ENCODE results near the gene C1orf56.

C1orf56 gene

DNA sequence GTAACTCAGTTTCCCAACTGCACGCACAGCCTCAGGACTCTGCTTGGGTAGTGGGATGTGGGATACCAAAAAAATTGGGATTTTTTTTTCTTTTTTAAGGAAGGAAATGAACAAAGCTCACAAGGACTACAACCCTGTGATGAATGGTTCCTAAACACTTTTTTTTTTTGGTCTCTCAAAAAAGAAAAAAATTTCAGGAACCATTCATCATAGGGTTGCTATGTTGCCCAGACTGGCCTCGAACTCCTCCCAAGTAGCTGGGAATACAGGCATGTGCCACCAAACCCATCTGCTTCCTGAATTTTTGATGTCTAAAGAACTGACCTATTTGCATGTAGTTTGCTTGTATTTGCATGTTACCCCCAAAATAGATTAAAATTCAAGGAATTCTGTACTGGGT lies 47.6 kb upstream of the C1orf56 start:
- H3K9me3 ChIP-seq (ENCODE audit: insufficient read depth, low read length) = no peaks in the 10 kb centered on the region
- H3K27me3 ChIP-seq (ENCODE audit: low read length) = no peaks in the 10 kb centered on the region
- H3K79me2 ChIP-seq (ENCODE audit: insufficient read depth, low read length) = no peaks in the 10 kb centered on the region
- H2AFZ ChIP-seq (ENCODE audit: low read depth, low read length, severe bottlenecking) = no peak overlapping the region
- H4K20me1 ChIP-seq (ENCODE audit: low read depth, low read length) = no peaks in the 10 kb centered on the region
- no peak overlapping the region for H3K4me2 ChIP-seq (ENCODE audit: low read depth, low read length, poor library complexity, severe bottlenecking)
- H3K4me3 ChIP-seq (ENCODE audit: insufficient read depth, low read length, poor library complexity, severe bottlenecking) = no peak overlapping the region
- no peaks in the 10 kb centered on the region for H3F3A ChIP-seq (ENCODE audit: insufficient read depth)
- TF ChIP-seq, protein P1, sequence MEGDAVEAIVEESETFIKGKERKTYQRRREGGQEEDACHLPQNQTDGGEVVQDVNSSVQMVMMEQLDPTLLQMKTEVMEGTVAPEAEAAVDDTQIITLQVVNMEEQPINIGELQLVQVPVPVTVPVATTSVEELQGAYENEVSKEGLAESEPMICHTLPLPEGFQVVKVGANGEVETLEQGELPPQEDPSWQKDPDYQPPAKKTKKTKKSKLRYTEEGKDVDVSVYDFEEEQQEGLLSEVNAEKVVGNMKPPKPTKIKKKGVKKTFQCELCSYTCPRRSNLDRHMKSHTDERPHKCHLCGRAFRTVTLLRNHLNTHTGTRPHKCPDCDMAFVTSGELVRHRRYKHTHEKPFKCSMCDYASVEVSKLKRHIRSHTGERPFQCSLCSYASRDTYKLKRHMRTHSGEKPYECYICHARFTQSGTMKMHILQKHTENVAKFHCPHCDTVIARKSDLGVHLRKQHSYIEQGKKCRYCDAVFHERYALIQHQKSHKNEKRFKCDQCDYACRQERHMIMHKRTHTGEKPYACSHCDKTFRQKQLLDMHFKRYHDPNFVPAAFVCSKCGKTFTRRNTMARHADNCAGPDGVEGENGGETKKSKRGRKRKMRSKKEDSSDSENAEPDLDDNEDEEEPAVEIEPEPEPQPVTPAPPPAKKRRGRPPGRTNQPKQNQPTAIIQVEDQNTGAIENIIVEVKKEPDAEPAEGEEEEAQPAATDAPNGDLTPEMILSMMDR (IDR thresholded peaks at IDR 0.05; ENCODE audit: insufficient read depth, low read length, poor library complexity, severe bottlenecking) = no peak
- TF ChIP-seq EZH2phosphoT487 (conservative IDR thresholded peaks at IDR 0.05; ENCODE audit: low read length) = no peak
- no peak overlapping the region for H3K27ac ChIP-seq (ENCODE audit: low read depth, low read length)
- no peaks in the 10 kb centered on the region for H3K9me2 ChIP-seq (replicated peaks; ENCODE audit: insufficient read depth, low read length)
- H3K36me3 ChIP-seq (ENCODE audit: low read length) = no peaks in the 10 kb centered on the region
- H3K9ac ChIP-seq (ENCODE audit: low read length) = no peak overlapping the region

DNA sequence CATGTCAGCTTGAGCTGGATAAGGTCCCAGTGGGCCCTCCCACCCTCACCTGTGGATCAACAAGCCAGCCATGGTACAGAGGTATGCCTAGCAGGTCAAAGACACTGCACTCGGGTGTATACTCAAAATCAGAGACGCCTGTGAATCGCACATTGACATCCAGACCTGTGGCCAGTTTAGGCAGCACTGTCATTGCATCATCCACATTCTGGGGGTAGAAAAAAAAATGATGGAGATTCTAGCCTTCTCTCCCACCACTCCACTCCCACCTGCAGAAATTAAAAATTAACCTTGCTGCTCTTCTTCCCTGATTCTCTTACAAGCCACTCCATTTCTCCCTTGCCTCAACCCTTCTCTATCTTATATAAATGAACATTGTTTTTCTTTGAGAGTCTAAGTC lies 47.1 kb upstream of the C1orf56 start:
- H3F3A ChIP-seq (ENCODE audit: insufficient read depth) = no peaks in the 10 kb centered on the region
- no peaks in the 10 kb centered on the region for H3K36me3 ChIP-seq (ENCODE audit: low read length)
- H4K20me1 ChIP-seq (ENCODE audit: low read depth, low read length) = no peaks in the 10 kb centered on the region
- H2AFZ ChIP-seq (ENCODE audit: low read depth, low read length, severe bottlenecking) = no peak overlapping the region
- H3K27me3 ChIP-seq (ENCODE audit: low read length) = no peaks in the 10 kb centered on the region
- H3K9me2 ChIP-seq (replicated peaks; ENCODE audit: insufficient read depth, low read length) = no peaks in the 10 kb centered on the region
- H3K79me2 ChIP-seq (ENCODE audit: insufficient read depth, low read length) = no peaks in the 10 kb centered on the region
- H3K9me3 ChIP-seq (ENCODE audit: insufficient read depth, low read length) = no peaks in the 10 kb centered on the region
- no peak overlapping the region for H3K27ac ChIP-seq (ENCODE audit: low read depth, low read length)
- H3K4me3 ChIP-seq (ENCODE audit: insufficient read depth, low read length, poor library complexity, severe bottlenecking) = no peak overlapping the region
- no peak for TF ChIP-seq EZH2phosphoT487 (conservative IDR thresholded peaks at IDR 0.05; ENCODE audit: low read length)
- TF ChIP-seq, protein P1 (IDR thresholded peaks at IDR 0.05; ENCODE audit: insufficient read depth, low read length, poor library complexity, severe bottlenecking) = no peak
- no peak overlapping the region for H3K9ac ChIP-seq (ENCODE audit: low read length)
- H3K4me2 ChIP-seq (ENCODE audit: low read depth, low read length, poor library complexity, severe bottlenecking) = no peak overlapping the region

DNA sequence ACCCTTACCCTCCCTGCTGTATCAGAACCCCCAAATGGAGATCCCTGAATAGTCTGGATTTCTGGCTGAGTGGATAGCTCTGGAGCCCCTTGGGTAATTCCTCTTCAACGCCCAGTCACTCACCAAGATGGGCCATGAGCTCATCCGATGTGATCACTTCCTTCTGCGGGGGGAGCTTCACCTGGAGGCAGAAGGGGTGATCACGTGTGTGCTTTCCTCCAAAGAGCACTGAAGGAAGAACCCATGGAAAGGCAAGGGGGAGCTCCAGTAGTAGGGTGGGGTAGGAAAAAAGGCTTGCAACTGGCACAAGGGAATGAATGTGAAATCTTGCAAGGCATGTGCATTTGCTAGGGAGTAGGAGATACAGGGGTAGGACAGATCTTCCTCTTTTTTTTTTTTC lies 45.9 kb upstream of the C1orf56 start:
- Histone ChIP-seq H3F3A (ENCODE audit: insufficient read depth) (no peaks in the 10 kb centered on the region), H3K27ac (ENCODE audit: low read depth, low read length) (no peak overlapping the region), H4K20me1 (ENCODE audit: low read depth, low read length) (no peaks in the 10 kb centered on the region), H3K79me2 (ENCODE audit: insufficient read depth, low read length) (no peaks in the 10 kb centered on the region), H3K27me3 (ENCODE audit: low read length) (no peaks in the 10 kb centered on the region), H3K4me3 (ENCODE audit: insufficient read depth, low read length, poor library complexity, severe bottlenecking) (no peak overlapping the region), H3K36me3 (ENCODE audit: low read length) (no peaks in the 10 kb centered on the region), H2AFZ (ENCODE audit: low read depth, low read length, severe bottlenecking) (no peak overlapping the region), H3K4me2 (ENCODE audit: low read depth, low read length, poor library complexity, severe bottlenecking) (no peak overlapping the region), H3K9me3 (ENCODE audit: insufficient read depth, low read length) (no peaks in the 10 kb centered on the region), H3K9me2 (replicated peaks; ENCODE audit: insufficient read depth, low read length) (no peaks in the 10 kb centered on the region), H3K9ac (ENCODE audit: low read length) (no peak overlapping the region)
- no peak for TF ChIP-seq EZH2phosphoT487 (conservative IDR thresholded peaks at IDR 0.05; ENCODE audit: low read length)
- TF ChIP-seq, protein P1 (IDR thresholded peaks at IDR 0.05; ENCODE audit: insufficient read depth, low read length, poor library complexity, severe bottlenecking) = no peak

Data from SU-DHL-6 (cell line).